Lower leg skin (tissue), 4 donors: ENCODE data around the gene HSD17B2. TPM values are rescaled to one million over a fixed set of nuclear protein-coding genes. Genes with fewer than 3 reads are reported as not detected.
"Not testable (repeated sequence)": the region's sequence is repeated elsewhere in the genome, so short reads cannot be mapped to it uniquely, and the experiment has no call there.

Experiments used
- DNase-seq, 2 donors: peaks; one replicate each; pipeline ENCODE4 v3.0.0-alpha.2; 2019; ENCODE audit warnings: low spot score in 2 of 2
- H3K4me3 ChIP-seq: fragments of 200-600 bp; sonication (generic); 2 replicates; pipeline ENCODE4 v1.5.1; 2017; ENCODE audit warnings: mild to moderate bottlenecking, low read depth; ENCODE audit not compliant: poor library complexity, severe bottlenecking
- CTCF ChIP-seq, 3 donors: fragments of 450-650 bp; IDR thresholded peaks; one replicate each; pipeline ENCODE4 v1.5.1; 2016; ENCODE audit warnings: antibody characterized with exemption in 3 of 3, mild to moderate bottlenecking in 3 of 3, moderate library complexity in 2 of 3
- POLR2A ChIP-seq, 2 donors: fragments of 450-650 bp; IDR thresholded peaks; one replicate each; pipeline ENCODE4 v1.6.1; 2016 to 2017; ENCODE audit warnings: antibody characterized with exemption in 2 of 2, mild to moderate bottlenecking in 1 of 2, moderate library complexity in 1 of 2
- WGBS, 2 donors: methylation state at CpG; one replicate each; pipeline ENCODE4 v1.1.5; 2018; 5-methylcytosine and 5-hydroxymethylcytosine counted together
- intact Hi-C: fragments of 100-400 bp; cut with DNase I; formaldehyde crosslinking; loops from one replicate; pipeline ENCODE4 v1.15.0; 2023; ENCODE audit warnings: low total_unique reads
- total RNA-seq, 4 donors: library from RNA; depleted of rRNA; stranded (reverse); fragments of >200 nt; gene quantifications; one replicate each; pipeline ENCODE4 v1.1.0, GENCODE V29; 2016

The HSD17B2 gene
- total RNA-seq, 4 donors from 2014 or later: 3.0 to 6.0 (median 5.2) TPM; not detected in 1

- intact Hi-C loops: no loop called here
- 76 to 92% methylated on average over 2 of the region's 2 CpGs for WGBS, 2 donors
- TF ChIP-seq CTCF (IDR thresholded peaks at IDR 0.05) (no peak), POLR2A (IDR thresholded peaks at IDR 0.05) (no peak)
- H3K4me3 ChIP-seq: no peak overlapping the region
- no peak for DNase-seq
Measured at GRCh38 chr16:82108100-82108499, 73.0 kb downstream of the HSD17B2 start.

GRCh38 chr16:82108774-82109173, 73.7 kb downstream of the HSD17B2 start:
- no peak overlapping the region for H3K4me3 ChIP-seq
- 89 to 91% methylated on average over 6 of the region's 6 CpGs for WGBS, 2 donors
- intact Hi-C loops: no loop called here

GRCh38 chr16:82109266-82109665, 74.2 kb downstream of the HSD17B2 start:
- H3K4me3 ChIP-seq, intact Hi-C loops, DNase-seq: not testable (repeated sequence)
- 67 to 72% methylated on average over 3 of the region's 3 CpGs for WGBS, 2 donors

More at GRCh38 chr16:82108774-82109173, 73.7 kb downstream of the HSD17B2 start:
- TF ChIP-seq CTCF (IDR thresholded peaks at IDR 0.05) (no peak), POLR2A (IDR thresholded peaks at IDR 0.05) (no peak)
- DNase-seq: no peak

- intact Hi-C loops: no loop called here
- no peak for TF ChIP-seq POLR2A (IDR thresholded peaks at IDR 0.05)
- no peak for TF ChIP-seq CTCF (IDR thresholded peaks at IDR 0.05)
Measured at GRCh38 chr16:82111944-82112343, 76.9 kb downstream of the HSD17B2 start.

GRCh38 chr16:82113741-82114140, 78.7 kb downstream of the HSD17B2 start:
- H3K4me3 ChIP-seq: no peak overlapping the region
- TF ChIP-seq POLR2A (IDR thresholded peaks at IDR 0.05) (no peak), CTCF (IDR thresholded peaks at IDR 0.05) (no peak)
- intact Hi-C loops: no loop called here
- WGBS, 2 donors: 65 to 73% methylated on average over 3 of the region's 3 CpGs
- DNase-seq: no peak

More at GRCh38 chr16:82111944-82112343, 76.9 kb downstream of the HSD17B2 start:
- WGBS, 2 donors: 51 to 52% methylated on average over 2 of the region's 2 CpGs
- DNase-seq: no peak
- H3K4me3 ChIP-seq: no peak overlapping the region

- intact Hi-C loops: no loop called here
- no peak overlapping the region for H3K4me3 ChIP-seq
- DNase-seq: no peak
- 19 to 35% methylated on average over 1 of the region's 1 CpG for WGBS, 2 donors
- no peak for TF ChIP-seq CTCF (IDR thresholded peaks at IDR 0.05)
Measured at GRCh38 chr16:82116535-82116934, 81.5 kb downstream of the HSD17B2 start.
